Measurements from ENCODE around the gene ABCD3. TPM values are rescaled to one million over a fixed set of nuclear protein-coding genes. Genes with fewer than 3 reads are reported as not detected.

The ABCD3 gene
- total RNA-seq, 4 donors from 2014 or later = 26.8 to 60.2 (median 33.8) TPM

DNA sequence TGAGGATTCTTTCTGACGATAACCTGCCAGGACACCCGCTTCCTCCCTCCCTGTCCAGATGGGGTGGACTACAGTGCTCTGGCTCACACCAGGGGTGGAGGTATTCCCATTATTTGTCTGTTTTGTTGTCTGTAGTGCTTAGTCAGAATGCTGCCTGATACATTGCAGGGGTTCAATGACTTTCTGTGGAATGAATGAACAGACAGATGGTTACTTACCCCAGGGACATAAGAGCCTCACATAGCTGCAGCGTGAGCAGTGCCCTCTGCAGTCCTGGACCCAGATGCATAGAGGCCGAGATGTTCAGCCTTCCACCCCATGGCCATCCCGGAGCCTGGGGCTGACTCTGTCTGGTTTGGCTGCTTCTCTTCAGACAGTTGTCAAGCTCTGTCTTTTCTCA is 136.4 kb downstream of the ABCD3 start:
- ATAC-seq = no peak
- Histone ChIP-seq H3K4me3 (no peak overlapping the region), H3K27me3 (no peaks in the 10 kb centered on the region), H3K36me3 (no peaks in the 10 kb centered on the region), H3K9me3 (no peaks in the 10 kb centered on the region), H3K4me1 (no peaks in the 10 kb centered on the region), H3K27ac (no peak overlapping the region)
- WGBS, 2 donors (ENCODE audit: low coverage in 1 of 2) = 90 to 91% methylated on average over 4 to 5 of the region's 5 CpGs
- TF ChIP-seq EP300 (IDR thresholded peaks at IDR 0.05) (no peak), POLR2AphosphoS5 (IDR thresholded peaks at IDR 0.05) (no peak), POLR2A (IDR thresholded peaks at IDR 0.05) (no peak)
- TF ChIP-seq, protein P1, sequence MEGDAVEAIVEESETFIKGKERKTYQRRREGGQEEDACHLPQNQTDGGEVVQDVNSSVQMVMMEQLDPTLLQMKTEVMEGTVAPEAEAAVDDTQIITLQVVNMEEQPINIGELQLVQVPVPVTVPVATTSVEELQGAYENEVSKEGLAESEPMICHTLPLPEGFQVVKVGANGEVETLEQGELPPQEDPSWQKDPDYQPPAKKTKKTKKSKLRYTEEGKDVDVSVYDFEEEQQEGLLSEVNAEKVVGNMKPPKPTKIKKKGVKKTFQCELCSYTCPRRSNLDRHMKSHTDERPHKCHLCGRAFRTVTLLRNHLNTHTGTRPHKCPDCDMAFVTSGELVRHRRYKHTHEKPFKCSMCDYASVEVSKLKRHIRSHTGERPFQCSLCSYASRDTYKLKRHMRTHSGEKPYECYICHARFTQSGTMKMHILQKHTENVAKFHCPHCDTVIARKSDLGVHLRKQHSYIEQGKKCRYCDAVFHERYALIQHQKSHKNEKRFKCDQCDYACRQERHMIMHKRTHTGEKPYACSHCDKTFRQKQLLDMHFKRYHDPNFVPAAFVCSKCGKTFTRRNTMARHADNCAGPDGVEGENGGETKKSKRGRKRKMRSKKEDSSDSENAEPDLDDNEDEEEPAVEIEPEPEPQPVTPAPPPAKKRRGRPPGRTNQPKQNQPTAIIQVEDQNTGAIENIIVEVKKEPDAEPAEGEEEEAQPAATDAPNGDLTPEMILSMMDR (IDR thresholded peaks at IDR 0.05) = no peak

DNA sequence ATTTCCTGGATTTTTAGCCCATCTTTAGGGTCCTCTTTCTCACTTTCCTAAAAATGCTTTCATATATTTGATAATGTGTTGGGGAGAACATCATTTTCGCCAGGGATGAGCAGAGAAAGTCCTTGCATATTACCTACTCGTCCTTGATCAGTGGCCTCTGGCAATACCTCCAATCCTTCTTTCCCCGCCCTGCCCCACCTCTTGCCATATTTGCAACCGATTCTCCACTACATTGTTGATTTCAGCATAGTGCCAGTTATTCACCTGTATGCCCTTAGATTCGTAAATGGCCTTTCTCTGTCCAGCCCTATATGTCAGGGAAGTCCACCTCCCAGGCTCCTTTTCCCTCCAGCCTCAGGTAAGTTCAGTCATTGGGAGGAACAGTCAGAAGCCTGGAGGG is 136.9 kb downstream of the ABCD3 start:
- Histone ChIP-seq H3K4me1 (peaks cover 0 to 5% (median 0%) of the 10 kb centered on the region in 3 donors), H3K27ac (no peak overlapping the region)

DNA sequence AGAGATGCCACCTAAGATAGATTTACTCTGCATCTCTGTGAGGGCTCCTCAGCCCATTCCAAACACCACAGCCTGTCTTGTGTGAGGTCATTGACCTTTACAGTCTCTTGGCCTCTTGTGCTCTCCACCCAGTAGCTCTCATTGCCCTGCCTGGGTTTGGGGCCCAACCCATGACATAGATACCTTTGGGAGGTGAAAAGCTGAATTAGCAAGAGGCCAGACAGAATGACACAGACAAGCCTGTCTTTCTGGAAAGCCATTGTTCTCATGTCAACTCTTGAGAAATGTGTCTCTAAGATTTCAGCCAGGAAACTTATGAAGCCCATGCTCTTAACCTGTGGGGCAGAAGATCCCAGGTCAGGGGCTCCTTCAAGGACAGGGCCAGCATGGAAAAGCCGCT is 141.7 kb downstream of the ABCD3 start:
- Histone ChIP-seq H3K9me3 (no peaks in the 10 kb centered on the region), H3K4me1 (peaks cover 0 to 6% (median 0%) of the 10 kb centered on the region in 3 donors), H3K27me3 (no peaks in the 10 kb centered on the region), H3K27ac (peak overlapping the region in 1 of 4 donors; percentile 22), H3K36me3 (no peaks in the 10 kb centered on the region), H3K4me3 (no peak overlapping the region)
- WGBS, 2 donors (ENCODE audit: low coverage in 1 of 2) = 57 to 100% methylated on average over 1 of the region's 1 CpG
- TF ChIP-seq POLR2A (IDR thresholded peaks at IDR 0.05) = no peak
- no peak for TF ChIP-seq EP300 (IDR thresholded peaks at IDR 0.05)
- TF ChIP-seq, protein P1 (IDR thresholded peaks at IDR 0.05) = no peak
- TF ChIP-seq POLR2AphosphoS5 (IDR thresholded peaks at IDR 0.05) = no peak
- no peak for ATAC-seq

More for the DNA sequence above, 136.9 kb downstream of the ABCD3 start:
- Histone ChIP-seq H3K4me3 (no peak overlapping the region), H3K27me3 (no peaks in the 10 kb centered on the region), H3K9me3 (no peaks in the 10 kb centered on the region), H3K36me3 (no peaks in the 10 kb centered on the region)
- TF ChIP-seq EP300 (IDR thresholded peaks at IDR 0.05) (no peak), POLR2AphosphoS5 (IDR thresholded peaks at IDR 0.05) (no peak), POLR2A (IDR thresholded peaks at IDR 0.05) (no peak)
- TF ChIP-seq, protein P1 (IDR thresholded peaks at IDR 0.05) = no peak
- no peak for ATAC-seq
- 90 to 94% methylated on average over 2 to 5 of the region's 5 CpGs for WGBS, 2 donors (ENCODE audit: low coverage in 1 of 2)

DNA sequence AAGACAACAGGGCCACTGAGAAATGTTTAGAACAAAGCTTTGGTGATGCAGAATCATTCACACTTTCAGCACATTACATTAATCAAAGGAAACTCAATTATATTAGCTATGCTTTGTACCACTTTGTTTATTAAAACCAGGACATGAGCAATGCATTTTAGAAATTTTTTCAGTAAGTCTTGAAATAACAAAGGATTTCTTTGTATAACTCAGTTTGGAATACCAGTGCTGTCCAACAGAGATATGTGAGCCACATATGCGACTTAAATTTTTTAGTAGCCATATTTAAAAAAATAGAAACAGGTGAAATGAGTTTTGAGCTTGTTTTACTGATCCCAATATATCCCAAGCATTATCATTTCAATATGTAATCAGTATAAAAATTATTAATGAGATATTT is 142.1 kb downstream of the ABCD3 start:
- H3K27ac ChIP-seq = peak overlapping the region in 1 of 4 donors; percentile 22
- H3K9me3 ChIP-seq = no peaks in the 10 kb centered on the region
- 31 to 40% methylated on average over 1 of the region's 1 CpG for WGBS, 2 donors (ENCODE audit: low coverage in 1 of 2)
- no peak overlapping the region for H3K4me3 ChIP-seq
- TF ChIP-seq POLR2AphosphoS5 (IDR thresholded peaks at IDR 0.05) (no peak), EP300 (IDR thresholded peaks at IDR 0.05) (no peak), POLR2A (IDR thresholded peaks at IDR 0.05) (no peak)
- TF ChIP-seq, protein P1 (IDR thresholded peaks at IDR 0.05) = no peak
- ATAC-seq = no peak
- no peaks in the 10 kb centered on the region for H3K27me3 ChIP-seq
- no peaks in the 10 kb centered on the region for H3K36me3 ChIP-seq
- peaks cover 0 to 6% (median 0%) of the 10 kb centered on the region in 3 donors for H3K4me1 ChIP-seq

DNA sequence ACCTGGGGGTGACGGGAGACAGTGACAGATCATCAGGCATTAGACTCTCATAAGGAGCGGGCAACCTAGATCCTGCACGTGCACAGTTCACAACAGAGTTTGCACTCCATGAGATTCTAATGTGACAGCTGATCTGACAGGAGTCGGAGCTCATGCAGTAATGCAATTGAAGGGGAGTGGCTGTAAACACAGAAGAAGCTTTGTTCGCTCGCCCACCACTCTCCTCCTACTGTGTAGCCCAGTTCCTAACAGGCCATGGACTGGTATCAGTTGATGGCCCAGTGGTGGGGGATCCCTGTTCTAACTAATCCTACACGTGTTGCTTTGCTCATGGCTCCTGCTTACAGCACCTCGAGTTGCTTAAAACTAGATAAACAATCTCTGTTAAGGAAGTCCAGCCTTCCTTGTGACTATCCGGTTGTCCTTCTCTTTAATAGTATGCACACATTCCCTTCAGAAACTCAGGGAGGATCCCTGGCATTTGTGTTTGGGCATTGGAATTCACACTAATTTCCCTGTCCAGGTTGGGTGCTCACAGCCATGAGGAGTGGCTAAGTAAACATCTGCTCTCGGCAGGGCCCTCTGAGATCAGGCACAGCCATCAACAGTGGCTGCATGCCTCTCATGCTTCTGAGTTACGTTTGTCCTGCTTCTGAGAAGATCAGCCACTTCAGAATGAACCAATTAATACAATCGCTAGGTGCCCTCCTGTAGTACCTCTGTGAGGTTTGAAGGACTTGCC is 144.5 kb downstream of the ABCD3 start:
- H3K4me3 ChIP-seq = no peak overlapping the region
- 59 to 72% methylated on average over 9 to 10 of the region's 12 CpGs for WGBS, 2 donors (ENCODE audit: low coverage in 1 of 2)
- H3K27ac ChIP-seq = no peak overlapping the region
- ATAC-seq = no peak
- no peaks in the 10 kb centered on the region for H3K27me3 ChIP-seq
- H3K4me1 ChIP-seq = peaks cover 0 to 6% (median 0%) of the 10 kb centered on the region in 3 donors
- peaks cover 0 to 4% (median 0%) of the 10 kb centered on the region in 3 donors for H3K9me3 ChIP-seq
- H3K36me3 ChIP-seq = no peaks in the 10 kb centered on the region
- no peak for TF ChIP-seq EP300 (IDR thresholded peaks at IDR 0.05)
- TF ChIP-seq, protein P1 (IDR thresholded peaks at IDR 0.05) = no peak
- no peak for TF ChIP-seq POLR2A (IDR thresholded peaks at IDR 0.05)
- no peak for TF ChIP-seq POLR2AphosphoS5 (IDR thresholded peaks at IDR 0.05)

Measured in gastroesophageal sphincter (tissue), 4 donors.